ENCODE results near the gene CELF2. TPM values are rescaled to one million over a fixed set of nuclear protein-coding genes. Genes with fewer than 3 reads are reported as not detected.

The CELF2 gene
- total RNA-seq, 1 experiment from 2014 or later = 0.76 TPM

DNA sequence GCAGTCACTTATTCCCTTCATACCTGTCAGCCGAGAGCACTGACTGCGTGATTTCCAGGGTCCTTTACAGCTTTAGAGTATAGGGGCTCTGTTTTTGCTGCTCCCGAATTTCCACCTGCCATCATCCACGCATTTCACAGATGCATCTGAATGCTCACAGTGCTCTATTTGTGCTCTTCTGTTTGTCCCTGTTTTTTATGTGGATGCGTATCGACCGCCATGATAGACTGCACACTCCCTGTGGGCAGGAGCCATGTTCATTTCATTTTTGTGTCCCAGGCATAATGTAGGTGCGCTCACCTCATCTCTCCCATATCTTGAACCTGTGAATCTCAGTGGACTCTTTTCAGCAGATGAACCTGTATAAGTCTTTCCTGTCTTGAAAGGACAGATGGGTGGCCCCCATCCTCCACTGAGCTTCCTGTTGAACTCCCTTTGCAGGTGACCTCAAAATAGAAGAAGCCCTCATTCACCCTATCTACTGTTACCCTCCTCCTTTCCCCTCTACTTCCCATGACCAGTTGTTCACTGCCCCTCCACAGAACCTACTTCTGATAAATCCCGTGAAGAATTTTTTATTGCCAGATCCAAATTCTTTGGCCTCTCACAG is 228.4 kb downstream of the CELF2 start:
- no peak for DNase-seq (ENCODE audit: low read depth)

DNA sequence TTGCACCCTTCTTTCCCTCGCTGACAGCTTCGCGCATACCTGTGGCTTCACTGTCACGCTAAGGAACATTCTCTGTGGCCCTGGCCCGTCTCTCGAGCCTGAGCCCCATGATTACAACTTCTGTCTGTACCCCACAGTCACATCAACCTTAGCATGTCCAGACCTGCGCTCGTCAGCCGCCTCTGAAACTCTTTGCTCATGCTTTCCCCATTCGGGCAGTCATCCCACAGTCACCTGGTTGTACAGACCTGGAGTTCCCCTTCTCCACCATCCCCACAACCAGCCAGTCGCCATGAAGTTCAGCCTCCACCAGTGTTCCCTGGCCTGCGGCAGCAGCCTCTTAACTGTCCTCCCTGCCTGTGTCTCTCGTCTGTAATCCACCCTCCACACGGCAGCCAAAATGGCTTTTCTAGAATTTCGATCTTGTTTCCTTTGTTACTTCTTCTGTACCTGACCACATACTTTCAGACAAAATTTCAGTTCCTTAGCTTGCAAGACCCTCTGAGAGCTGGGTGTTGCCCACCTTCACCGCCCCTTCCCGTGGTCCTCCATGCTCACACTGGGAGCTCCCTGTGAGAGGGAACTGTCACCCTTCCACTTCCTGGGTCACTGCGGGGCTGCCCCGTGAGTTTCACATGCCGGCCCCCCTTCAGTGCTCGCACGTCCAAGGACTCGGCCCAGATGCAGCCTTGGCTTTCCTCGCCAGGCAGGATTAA is 229.2 kb downstream of the CELF2 start:
- DNase-seq (ENCODE audit: low read depth) = no peak

DNA sequence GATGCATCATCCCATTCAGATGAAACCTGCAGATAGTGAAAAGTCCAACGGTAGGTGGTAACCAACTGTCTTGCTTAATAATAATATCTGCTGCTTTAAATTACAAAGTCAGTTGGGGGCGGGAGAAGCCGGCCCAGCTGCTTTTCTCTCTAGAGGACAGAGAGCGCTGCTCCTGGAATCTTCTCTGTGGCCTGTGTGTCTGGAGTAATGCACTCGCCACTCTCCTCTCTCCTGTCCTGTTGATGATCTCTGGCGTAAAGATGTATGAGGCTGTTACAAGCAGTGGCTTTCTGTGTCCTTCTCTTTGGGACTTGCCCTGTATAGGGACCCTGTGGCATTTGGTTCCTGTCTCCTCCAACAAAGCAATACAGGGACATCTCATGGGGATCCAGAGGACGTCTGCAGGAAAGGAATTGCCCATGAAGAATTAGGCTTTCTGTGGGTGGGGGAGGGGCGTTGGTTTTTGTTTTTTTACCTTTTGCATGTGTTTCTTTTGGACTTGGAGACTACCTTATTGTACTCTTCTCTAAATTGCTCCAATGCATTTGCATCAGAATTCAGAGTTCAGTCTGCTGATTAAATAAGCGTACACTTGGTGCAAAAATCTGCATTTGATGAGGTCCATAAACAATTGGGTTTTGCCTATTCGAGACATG is 231.6 kb downstream of the CELF2 start:
- DNase-seq (ENCODE audit: low read depth) = no peak

DNA sequence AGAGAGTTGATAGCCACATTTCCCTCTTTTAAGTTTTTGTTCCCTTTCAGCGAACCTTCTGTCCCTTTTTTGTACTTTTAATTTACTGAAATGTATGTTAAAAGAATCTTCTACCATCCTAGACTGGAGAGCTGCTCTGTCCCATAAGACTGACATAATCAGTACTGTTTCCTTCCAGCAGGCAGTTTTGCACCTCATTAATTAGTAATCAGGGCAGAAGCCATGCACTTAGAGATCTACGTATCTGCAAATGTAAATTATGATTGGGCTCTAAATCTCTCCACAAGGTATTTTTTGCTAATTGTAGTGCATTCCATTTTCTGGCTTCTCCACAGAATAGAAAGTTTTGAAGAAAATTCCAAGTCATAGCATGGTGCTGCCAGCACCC is 232.1 kb downstream of the CELF2 start:
- no peak for DNase-seq (ENCODE audit: low read depth)

DNA sequence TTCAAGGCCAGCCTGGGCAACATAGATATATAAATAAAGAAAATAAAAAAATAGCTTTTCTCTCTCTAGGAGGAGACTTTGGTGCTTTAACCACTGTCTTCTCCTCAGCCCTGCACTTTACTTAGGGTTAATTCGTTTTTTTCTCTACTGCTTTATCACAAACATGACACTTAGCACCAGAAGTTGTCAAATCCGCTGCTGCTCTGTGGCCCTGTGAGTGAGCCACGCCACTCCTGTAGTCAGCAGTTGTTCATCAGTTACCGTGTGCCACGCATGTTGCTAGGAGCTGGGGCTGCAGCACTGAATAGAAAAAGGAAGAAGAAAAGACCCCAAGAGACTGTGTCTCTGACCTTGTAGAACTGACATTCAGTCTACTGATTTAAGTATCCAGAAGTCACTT is 232.6 kb downstream of the CELF2 start:
- no peak for DNase-seq (ENCODE audit: low read depth)

DNA sequence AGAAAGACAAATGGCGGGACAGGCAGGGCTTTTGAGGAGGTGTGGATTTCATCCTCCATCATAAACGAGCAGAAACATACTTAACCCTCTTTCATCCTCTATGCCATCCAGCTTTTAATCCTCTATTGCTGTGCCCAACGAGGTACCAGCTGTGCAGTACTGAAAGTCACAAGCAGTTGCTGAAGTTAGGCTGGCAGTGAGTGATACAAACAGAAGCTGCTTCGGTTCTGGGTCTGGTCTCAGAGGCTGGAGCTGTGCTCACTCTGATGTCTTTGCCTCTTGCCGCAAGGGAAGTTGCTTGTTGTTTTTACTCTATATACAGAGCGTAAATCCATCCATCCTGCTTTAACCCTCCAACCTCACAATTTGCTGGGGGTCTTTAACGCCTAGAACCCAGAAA is 235.2 kb downstream of the CELF2 start:
- DNase-seq (ENCODE audit: low read depth) = no peak

DNA sequence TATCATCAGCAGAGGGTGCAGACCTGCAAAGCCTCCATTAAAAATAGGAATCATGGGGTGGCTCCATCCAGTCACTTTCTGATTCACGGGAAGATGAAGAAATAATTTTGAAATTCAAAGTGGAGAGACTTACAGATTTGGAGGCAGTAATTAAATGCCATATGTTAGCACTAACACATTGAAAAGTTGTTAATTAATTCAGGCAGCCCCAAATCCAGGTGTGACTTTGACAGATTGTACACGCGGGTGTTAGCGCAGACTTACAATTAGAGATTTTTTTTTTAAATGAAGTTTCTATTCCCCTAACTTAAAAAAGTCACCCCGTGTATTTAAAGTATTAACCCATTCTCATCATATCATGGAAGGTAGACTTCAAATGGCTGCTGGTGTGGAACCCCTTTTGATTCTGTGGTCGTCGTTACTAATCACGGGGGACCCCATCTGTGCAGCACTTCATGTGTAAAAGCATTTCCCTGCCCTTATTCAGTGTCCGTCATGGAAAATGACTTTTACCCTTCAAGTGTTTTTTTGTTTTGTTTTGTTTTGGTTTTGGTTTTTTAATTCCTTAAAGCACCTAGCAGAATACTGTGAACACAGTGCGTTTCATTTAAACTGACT is 235.8 kb downstream of the CELF2 start:
- no peak for DNase-seq (ENCODE audit: low read depth)

DNA sequence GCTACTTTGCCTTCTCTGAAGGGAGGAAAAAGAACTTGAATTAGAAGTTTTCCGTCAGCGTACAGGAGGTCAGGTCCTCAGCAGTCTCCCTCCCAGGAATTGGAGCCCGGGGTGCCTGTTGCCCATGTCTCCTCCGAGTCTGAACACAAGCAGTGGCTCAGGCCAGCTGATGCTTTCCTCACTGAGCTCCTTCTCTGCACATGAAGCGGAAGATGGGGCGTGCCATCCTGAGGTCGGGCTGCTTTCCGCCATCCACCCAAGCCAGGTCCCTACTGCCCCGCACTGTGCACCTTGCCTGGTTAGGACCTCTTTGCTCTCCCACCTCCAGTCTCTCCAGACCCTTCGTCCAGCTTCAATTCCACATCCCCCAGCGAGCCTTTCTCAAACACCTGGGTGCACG is 237.5 kb downstream of the CELF2 start:
- no peak for DNase-seq (ENCODE audit: low read depth)

DNA sequence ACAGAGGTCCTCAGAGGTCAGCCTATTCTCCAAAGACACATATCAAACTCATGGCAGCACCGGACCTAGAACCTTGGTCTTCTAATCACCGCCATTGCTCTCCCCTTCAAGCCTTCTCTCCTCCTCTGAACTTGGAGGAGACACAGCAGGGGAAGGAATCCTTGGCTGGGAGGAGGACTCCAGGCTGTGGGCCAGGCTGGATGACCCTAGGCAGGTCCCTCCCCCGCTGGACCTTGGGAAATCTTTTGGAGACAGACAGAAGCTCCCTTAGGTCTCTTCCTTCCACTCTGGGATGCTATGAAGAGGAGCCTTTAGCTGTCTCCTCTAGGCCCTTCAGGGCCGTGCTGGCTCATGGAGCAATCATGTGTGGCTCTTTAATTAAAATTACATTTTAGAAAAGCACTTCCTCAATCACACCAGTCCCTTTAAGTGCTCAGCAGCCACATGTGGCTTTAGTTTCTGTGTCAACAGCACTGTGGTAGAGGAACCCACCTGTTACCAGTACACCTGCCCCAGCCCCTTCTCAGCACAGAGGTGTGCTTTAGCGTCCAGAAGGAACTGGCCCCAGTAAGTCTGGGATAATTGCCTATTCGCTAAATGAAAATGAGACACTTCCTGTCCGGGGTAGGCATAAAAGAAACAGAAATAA is 238.2 kb downstream of the CELF2 start:
- no peak for DNase-seq (ENCODE audit: low read depth)

DNA sequence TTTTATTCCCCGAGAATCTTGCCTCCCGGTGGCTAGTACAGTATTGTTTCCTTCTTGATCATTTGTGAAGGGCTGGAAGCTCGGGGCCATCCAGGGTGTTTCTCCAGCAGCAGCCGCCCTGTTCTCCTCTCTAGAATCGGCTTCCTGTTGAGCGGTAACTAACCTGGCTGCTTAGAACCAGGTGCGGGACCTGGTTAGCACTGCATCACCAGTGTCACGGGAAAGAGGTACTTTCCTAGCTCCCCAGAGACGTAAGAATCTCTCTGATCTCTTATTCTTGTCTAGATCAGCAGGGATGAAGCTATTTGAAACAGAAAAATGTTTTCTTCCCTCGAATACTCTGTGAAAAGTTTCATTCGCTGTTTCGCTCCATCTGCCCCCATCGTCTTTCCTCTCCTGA is 239.2 kb downstream of the CELF2 start:
- no peak for DNase-seq (ENCODE audit: low read depth)

DNA sequence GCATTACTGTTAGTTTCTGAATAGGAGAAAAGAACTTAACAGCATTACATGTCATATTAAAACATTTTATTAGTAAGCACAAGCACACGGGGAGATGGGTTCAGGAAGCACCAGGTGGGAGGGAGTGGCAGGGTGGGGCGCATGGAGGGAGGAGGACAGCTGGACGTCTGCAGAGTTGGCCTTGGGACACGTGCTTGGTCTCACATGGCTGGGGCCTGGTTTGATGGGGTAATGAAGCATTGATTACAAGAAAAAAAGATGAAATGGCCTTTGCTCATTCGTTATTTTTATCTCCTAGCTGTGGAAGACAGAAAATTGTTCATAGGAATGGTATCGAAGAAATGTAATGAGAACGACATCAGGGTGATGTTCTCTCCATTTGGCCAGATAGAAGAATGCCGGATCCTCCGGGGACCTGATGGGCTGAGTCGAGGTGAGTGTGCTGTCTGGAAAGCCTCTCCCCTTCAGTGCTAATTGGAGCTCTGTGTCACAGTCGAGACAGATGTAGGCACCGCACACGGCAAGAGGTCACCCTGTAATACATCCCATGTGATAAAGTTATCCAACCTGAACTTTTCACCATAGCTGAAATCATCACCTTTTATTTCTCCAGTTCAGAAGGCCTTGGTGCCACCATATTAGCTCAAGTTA is 239.9 kb downstream of the CELF2 start:
- DNase-seq (ENCODE audit: low read depth) = no peak

DNA sequence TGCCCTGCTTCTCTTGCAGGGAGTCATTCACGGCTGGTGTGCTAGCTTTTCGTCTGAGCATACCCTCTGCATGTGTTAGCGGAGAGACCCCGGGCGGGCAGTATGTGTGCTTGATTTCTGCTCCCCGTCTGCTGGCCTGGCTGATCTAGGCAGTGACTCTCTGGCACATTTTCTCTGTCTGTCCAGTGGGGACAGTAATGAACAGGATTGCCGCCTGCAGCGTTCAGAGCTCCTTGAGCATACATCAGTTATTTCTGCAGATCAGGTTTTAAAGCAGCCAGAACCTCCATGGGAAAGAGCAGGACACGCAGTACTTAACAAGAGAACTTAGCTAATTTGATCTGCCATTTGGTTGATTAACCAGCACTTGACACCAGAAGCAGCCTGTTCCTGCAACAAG is 242.5 kb downstream of the CELF2 start:
- no peak for DNase-seq (ENCODE audit: low read depth)

DNA sequence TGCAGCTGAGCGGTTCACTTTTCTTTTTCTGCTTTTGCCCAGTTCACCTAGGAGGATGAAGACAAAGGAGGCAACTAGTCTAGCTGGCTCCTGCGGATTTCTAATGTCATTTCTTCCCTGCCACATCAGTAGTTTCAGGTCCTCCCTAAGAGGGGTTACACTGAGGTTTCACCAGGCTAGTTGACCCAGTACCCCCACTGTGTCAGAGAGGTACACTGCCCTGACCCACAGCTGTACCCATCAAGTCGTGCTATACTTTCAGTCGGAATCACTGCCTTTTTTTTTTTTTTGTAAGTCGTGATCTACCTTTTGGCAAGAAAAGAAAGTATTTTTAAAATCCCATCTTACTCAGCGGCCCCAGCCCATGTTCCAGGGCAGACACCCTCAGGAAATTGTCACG is 243.5 kb downstream of the CELF2 start:
- DNase-seq (ENCODE audit: low read depth) = no peak

DNA sequence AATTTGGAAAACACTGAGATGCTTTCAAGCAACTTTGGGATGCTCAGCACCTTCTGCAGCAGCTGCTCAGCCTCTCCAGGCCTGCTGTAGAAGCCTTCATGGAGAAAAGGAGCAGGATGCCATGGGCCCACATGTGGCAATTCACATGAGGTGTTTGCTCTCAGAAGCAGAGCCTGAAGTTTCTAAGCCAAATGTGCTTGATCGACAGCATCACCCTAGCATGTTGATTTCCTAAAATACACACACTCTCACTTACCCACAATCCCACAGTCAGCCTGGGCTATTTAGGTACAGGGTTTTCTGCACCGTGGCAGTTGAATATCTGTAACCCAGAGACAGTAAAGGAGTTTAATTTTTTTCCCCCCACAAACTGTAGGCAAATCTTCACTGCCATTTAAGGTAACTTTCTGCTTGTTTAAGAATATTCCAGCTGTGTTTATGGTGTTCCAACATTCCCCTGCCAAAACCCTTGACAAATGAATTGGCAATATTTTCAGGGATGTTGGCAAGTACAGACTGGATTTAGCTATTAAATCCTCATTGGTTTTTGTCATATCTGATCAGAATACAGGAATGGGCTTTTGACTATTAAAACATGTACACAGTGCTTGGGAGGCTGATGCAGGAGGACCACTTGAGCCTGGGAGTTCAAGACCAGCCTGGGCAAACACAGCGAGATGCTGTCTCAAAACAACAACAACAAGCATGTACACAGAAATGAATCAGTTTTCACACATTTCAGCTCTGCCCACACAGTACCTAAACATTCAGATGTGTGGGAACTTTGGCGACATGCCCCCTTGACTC is 244.2 kb downstream of the CELF2 start:
- no peak for DNase-seq (ENCODE audit: low read depth)

DNA sequence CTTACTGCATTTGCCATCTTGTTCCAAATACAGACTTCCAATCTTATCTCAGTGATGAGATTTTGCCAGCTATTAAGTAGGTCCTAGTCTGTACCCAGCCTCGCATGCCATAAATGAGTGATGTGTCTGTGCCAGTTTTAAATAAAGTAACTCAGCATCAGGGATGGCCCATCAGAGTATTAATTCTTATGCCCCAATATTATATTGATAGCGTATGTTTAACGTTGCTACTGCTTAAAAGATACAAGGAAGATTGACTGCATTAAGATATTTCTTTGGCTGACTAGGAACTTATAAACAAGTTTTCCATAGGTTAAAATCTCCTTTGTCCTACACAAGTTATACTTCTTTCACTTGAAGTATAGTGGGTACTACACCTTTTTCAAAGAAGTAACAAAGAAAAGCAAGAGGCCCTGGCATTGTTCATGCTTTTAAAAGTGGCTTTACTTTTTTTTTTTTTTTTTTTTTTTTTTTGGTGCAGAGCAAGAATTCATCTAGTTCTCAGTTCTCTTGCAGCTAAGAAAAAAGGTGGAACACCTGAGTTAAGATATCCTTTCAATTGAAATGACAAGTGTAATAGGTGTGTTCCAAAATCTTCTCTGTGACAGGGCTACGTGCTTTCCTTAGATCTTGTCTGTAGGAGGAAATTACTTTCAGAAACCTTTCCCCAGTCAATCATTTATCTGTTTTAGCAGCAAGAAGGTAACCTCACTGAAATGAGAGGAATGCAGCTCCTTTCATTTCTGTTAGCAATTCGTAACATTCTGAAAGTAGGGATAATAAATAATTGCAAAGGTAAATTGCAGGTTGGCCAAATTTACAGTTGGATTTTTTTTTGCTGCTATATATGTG is 245.0 kb downstream of the CELF2 start:
- DNase-seq (ENCODE audit: low read depth) = no peak

DNA sequence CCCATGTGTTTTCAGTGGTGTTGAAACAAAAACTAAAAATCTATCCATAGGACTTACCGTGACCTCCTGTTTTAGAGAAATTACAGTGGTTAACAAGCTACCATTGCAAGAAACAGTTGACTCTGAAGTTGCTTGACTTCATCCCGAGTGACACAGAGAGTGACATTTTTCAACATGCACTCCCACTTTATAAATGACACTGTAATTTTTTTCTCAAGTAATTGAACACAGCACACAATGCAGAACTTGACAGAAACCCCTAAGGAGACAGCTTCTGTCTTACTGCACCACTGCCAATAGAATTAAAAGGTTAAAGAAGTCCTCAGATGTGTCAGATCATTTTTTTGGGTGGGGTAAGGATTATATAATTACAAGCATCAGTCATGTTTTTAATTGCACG is 246.1 kb downstream of the CELF2 start:
- DNase-seq (ENCODE audit: low read depth) = no peak

DNA sequence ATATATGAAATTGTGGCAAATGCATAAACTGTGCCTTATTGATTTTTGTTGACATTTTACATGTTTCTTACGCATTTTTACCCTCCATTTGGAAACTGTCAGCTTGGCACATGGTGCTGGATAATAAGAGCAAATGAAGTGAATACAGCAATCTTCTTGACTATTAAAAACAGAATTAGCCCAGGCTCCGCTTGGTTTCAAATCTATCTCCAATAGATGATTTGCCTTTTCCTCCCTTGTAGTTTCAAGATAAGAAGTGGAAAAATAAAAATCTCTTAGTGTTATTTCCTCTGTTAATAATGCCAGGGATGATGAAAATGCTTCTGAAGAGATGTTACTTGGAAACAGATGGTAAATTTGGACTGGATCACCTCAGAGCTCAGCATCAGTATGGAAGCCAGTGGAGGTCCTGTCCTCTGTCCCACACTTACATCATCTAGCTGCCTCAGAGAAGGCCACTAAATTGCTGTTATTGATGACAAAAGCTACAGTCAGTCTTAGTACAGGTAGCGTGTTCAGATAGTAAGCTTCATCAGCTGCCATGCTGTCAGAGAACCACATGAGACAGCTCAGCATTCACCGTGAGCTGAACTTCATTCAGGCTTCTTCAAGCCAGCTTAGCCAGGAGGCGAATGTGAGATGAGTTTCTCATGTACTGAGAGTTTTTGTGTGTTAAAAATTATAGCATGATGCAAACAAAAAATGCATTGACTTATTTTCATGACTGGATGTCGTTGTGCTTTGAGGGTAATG is 246.8 kb downstream of the CELF2 start:
- no peak for DNase-seq (ENCODE audit: low read depth)

DNA sequence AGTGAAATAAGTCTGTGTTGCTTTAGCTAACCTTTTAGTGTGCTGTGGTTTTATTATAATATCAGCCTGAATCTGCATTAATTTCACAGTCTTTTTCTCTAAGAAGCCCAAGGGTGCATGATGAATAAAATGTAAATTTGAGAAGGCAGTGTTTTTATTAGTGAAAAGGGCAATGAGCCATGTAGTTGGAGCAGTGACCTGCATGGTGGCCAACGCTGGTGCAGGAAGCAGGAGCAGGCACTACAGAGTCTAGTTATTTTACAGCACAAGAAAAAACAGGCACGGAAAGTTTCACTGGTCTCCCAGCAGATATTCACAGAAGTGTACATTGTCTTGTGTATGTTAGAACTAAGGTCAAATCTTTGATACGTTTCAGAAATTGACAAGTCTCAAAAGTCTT is 247.8 kb downstream of the CELF2 start:
- no peak for DNase-seq (ENCODE audit: low read depth)

DNA sequence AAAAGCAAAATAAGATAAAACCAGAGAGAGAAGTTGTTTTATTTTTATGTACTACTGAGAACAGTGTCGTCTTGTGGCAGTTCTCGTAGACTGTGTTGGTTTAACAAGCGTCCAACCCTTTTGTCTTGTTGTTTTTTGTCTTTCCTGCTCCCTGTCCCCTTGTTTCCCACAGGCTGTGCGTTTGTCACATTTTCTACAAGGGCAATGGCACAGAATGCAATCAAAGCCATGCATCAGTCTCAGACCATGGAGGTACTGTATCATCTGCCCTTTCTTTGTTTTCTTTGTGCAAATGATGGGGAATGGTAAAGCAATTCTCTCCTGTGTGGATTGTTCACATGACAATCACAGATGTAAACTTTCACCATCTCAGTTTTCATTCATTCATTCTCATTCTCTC is 248.8 kb downstream of the CELF2 start:
- DNase-seq (ENCODE audit: low read depth) = no peak
